ENCODE data around the gene UBE2J1. TPM values are rescaled to one million over a fixed set of nuclear protein-coding genes. Genes with fewer than 3 reads are reported as not detected.

UBE2J1 gene
- total and polyA plus RNA-seq, 10 of the 15 experiments (the other 5 are each of a cell fraction or from before 2014, with no cell fraction given) = 48.7 to 131 (median 90.0) TPM

GRCh38 chr6:89375427-89376267, 23.1 kb upstream of the UBE2J1 start (continued):
- no peak for TF ChIP-seq CUX1 (IDR thresholded peaks at IDR 0.05; ENCODE audit: insufficient replicate concordance, low read depth, low read length)
- TF ChIP-seq CREB1 (IDR thresholded peaks at IDR 0.05; ENCODE audit: low read depth) = 0 out of 2 replicates have a peak, but pooled peaks have one; percentile 28
- TF ChIP-seq POLR2A (IDR thresholded peaks at IDR 0.05; ENCODE audit: low read depth, low read length) = no peak
- no peak for TF ChIP-seq POLR2AphosphoS5 (IDR thresholded peaks at IDR 0.05; ENCODE audit: low read length)
- TF ChIP-seq ZNF622 (IDR thresholded peaks at IDR 0.05) = no peak
- TF ChIP-seq NFYB (IDR thresholded peaks at IDR 0.05; ENCODE audit: insufficient read depth, low read depth, low read length) = no peak
- TF ChIP-seq NR2F1 (conservative IDR thresholded peaks at IDR 0.05) = peak; percentile 76
- no peak for TF ChIP-seq PBX3 (IDR thresholded peaks at IDR 0.05; ENCODE audit: insufficient replicate concordance, low read depth, low read length)
- peak; percentile 42; the same call in 1 of the 2 replicates for TF ChIP-seq ATF7 (IDR thresholded peaks at IDR 0.05; ENCODE audit: low read depth)
- TF ChIP-seq CTCF (IDR thresholded peaks at IDR 0.05 in 2 of 3, conservative IDR thresholded peaks at IDR 0.05 in 1 of 3; ENCODE audit: control insufficient read depth in 2 of 3, extremely low read depth in 1 of 3, insufficient read depth in 1 of 3, low read depth in 3 of 3, low read length in 3 of 3) = peak; percentile 51 to 72 (median 61)
- no peak for TF ChIP-seq SMAD5 (IDR thresholded peaks at IDR 0.05; ENCODE audit: low read depth)
- TF ChIP-seq ZZZ3 (IDR thresholded peaks at IDR 0.05; ENCODE audit: control insufficient read depth, insufficient read length, low read depth) = no peak
- TF ChIP-seq SIN3A (IDR thresholded peaks at IDR 0.05; ENCODE audit: low read depth, low read length) = no peak
- peak; percentile 58 for TF ChIP-seq RAD21 (IDR thresholded peaks at IDR 0.05; ENCODE audit: insufficient read depth, low read depth, low read length)
- TF ChIP-seq ZNF384 (IDR thresholded peaks at IDR 0.05; ENCODE audit: borderline replicate concordance, low read depth, low read length) = 0 out of 2 replicates have a peak, but pooled peaks have one; percentile 19
- no peak for TF ChIP-seq ZBTB33 (IDR thresholded peaks at IDR 0.05)
- no peak for TF ChIP-seq HCFC1 (IDR thresholded peaks at IDR 0.05; ENCODE audit: low read length)
- TF ChIP-seq ZBED1 (IDR thresholded peaks at IDR 0.05; ENCODE audit: borderline replicate concordance) = no peak; the same call in 1 of the 2 replicates
- no peak for TF ChIP-seq SREBF1 (IDR thresholded peaks at IDR 0.05; ENCODE audit: low read length)
- no peak for TF ChIP-seq RB1 (IDR thresholded peaks at IDR 0.05; ENCODE audit: borderline replicate concordance)
- peak; percentile 83; the same call in 1 of the 2 replicates for TF ChIP-seq PAX5 (IDR thresholded peaks at IDR 0.05; ENCODE audit: borderline replicate concordance, low read depth, low read length)
